HEK293 (cell line): ENCODE results near the gene LRP6.

Experiments used
- CTCF ChIA-PET: fragments of 350-600 bp; formaldehyde crosslinking; extraction: SDS; loops from one replicate; lab custom pipeline; 2021; ENCODE audit warnings: antibody characterized with exemption; lab: Yijun Ruan, JAX
- POLR2A ChIA-PET: fragments of 300-600 bp; formaldehyde crosslinking; extraction: SDS; loops from one replicate; lab custom pipeline; 2020; ENCODE audit warnings: antibody characterized with exemption, inconsistent platforms; lab: Yijun Ruan, JAX
- H3K27ac ChIP-seq: fragments of 200-500 bp; sonication (Bioruptor generic); 2 replicates; pipeline ENCODE4 v1.5.1; 2014; ENCODE audit warnings: low read depth, low read length, control low read depth, inconsistent platforms; ENCODE audit errors: extremely low read depth
- H3K36me3 ChIP-seq, 2 experiments: fragments of 200-500 bp in 1 of 2; sonication (Bioruptor generic) in 1 of 2; 1 replicate in 1 of 2; 2 replicates in 1 of 2; pipeline ENCODE4 v1.5.1; 2014 to 2017; ENCODE audit warnings: inconsistent platforms in 2 of 2, low read length in 2 of 2; ENCODE audit not compliant: control insufficient read depth in 2 of 2, insufficient read depth in 1 of 2
- H3K4me1 ChIP-seq: fragments of 200-500 bp; sonication (Bioruptor generic); 2 replicates; pipeline ENCODE4 v1.5.1; 2014; ENCODE audit warnings: mild to moderate bottlenecking, low read length, inconsistent platforms; ENCODE audit not compliant: control insufficient read depth, insufficient read depth
- H3K4me3 ChIP-seq: 2 replicates; pipeline ENCODE4 v1.5.1; 2011; ENCODE audit warnings: low read depth, mild to moderate bottlenecking, control low read depth, low read length, moderate library complexity
- H3K9me3 ChIP-seq: fragments of 200-500 bp; sonication (Bioruptor generic); 2 replicates; pipeline ENCODE4 v1.5.1; 2014; ENCODE audit warnings: low read depth, low read length, inconsistent platforms; ENCODE audit not compliant: control insufficient read depth, insufficient read depth
- GLI4 ChIP-seq: fragments of 450-650 bp; formaldehyde crosslinking; IDR thresholded peaks from 2 replicates; pipeline ENCODE4 v1.5.1; 2016; ENCODE audit warnings: missing biosample characterization, missing genetic modification characterization
- HOXD13 ChIP-seq: sonication (generic); formaldehyde crosslinking; IDR thresholded peaks from 2 replicates; pipeline ENCODE4 v1.8.0; 2022; ENCODE audit warnings: missing genetic modification reagents, borderline replicate concordance
- KLF7 ChIP-seq: fragments of 450-650 bp; formaldehyde crosslinking; IDR thresholded peaks from 2 replicates; pipeline ENCODE4 v1.5.1; 2016; ENCODE audit warnings: missing biosample characterization, missing genetic modification characterization, borderline replicate concordance
- ZBTB48 ChIP-seq: fragments of 450-650 bp; formaldehyde crosslinking; IDR thresholded peaks from 2 replicates; pipeline ENCODE4 v1.5.1; 2016; ENCODE audit warnings: missing biosample characterization, missing genetic modification characterization
- ZNF2 ChIP-seq: fragments of 450-650 bp; formaldehyde crosslinking; IDR thresholded peaks from 2 replicates; pipeline ENCODE4 v1.5.1; 2016; ENCODE audit warnings: missing biosample characterization, missing genetic modification characterization
- ZNF248 ChIP-seq: fragments of 450-650 bp; formaldehyde crosslinking; IDR thresholded peaks from 2 replicates; pipeline ENCODE4 v1.5.1; 2017; ENCODE audit warnings: missing biosample characterization, missing genetic modification characterization
- ZNF266 ChIP-seq: fragments of 450-650 bp; formaldehyde crosslinking; IDR thresholded peaks from 2 replicates; pipeline ENCODE4 v1.5.1; 2016; ENCODE audit warnings: missing biosample characterization, missing genetic modification characterization, low read depth
- ZNF473 ChIP-seq: fragments of 450-650 bp; formaldehyde crosslinking; IDR thresholded peaks from 2 replicates; pipeline ENCODE4 v1.5.1; 2017; ENCODE audit warnings: missing biosample characterization, missing genetic modification characterization
- ZNF626 ChIP-seq: fragments of 450-650 bp; sonication (Bioruptor Pico); formaldehyde crosslinking; IDR thresholded peaks from 2 replicates; pipeline ENCODE4 v1.5.1; 2018; ENCODE audit warnings: missing biosample characterization, missing genetic modification characterization, inconsistent platforms
- ZNF654 ChIP-seq: fragments of 450-650 bp; formaldehyde crosslinking; IDR thresholded peaks from 2 replicates; pipeline ENCODE4 v1.5.1; 2016; ENCODE audit warnings: low read depth, missing biosample characterization, missing genetic modification characterization
- ZNF707 ChIP-seq: fragments of 450-650 bp; formaldehyde crosslinking; IDR thresholded peaks from 2 replicates; pipeline ENCODE4 v1.5.1; 2016; ENCODE audit warnings: missing biosample characterization, missing genetic modification characterization
- ZNF768 ChIP-seq: fragments of 450-650 bp; formaldehyde crosslinking; IDR thresholded peaks from 2 replicates; pipeline ENCODE4 v1.5.1; 2018; ENCODE audit warnings: missing biosample characterization, mild to moderate bottlenecking, missing genetic modification characterization
- ZNF791 ChIP-seq: fragments of 450-650 bp; formaldehyde crosslinking; IDR thresholded peaks from 2 replicates; pipeline ENCODE4 v1.5.1; 2016; ENCODE audit warnings: missing biosample characterization, missing genetic modification characterization
- TF ChIP-seq, protein P1 (sequence below): fragments of 450-650 bp; formaldehyde crosslinking; IDR thresholded peaks from 2 replicates; pipeline ENCODE4 v1.5.1; 2017; ENCODE audit warnings: missing biosample characterization, missing genetic modification characterization
- TF ChIP-seq, protein P2 (sequence below): fragments of 450-650 bp; formaldehyde crosslinking; IDR thresholded peaks from 2 replicates; pipeline ENCODE4 v1.5.1; 2016; ENCODE audit warnings: missing biosample characterization, missing genetic modification characterization
- TF ChIP-seq, protein P3 (sequence below): fragments of 450-650 bp; formaldehyde crosslinking; optimal IDR thresholded peaks from 2 replicates; pipeline ENCODE3; 2016; ENCODE audit warnings: missing biosample characterization, mild to moderate bottlenecking, missing genetic modification characterization
- TF ChIP-seq, protein P4 (sequence below): fragments of 450-650 bp; formaldehyde crosslinking; IDR thresholded peaks from 2 replicates; pipeline ENCODE4 v1.5.1; 2016; ENCODE audit warnings: missing biosample characterization, missing genetic modification characterization
- TF ChIP-seq, protein P5 (sequence below): fragments of 450-650 bp; formaldehyde crosslinking; IDR thresholded peaks from 2 replicates; pipeline ENCODE4 v1.5.1; 2016; ENCODE audit warnings: missing biosample characterization, missing genetic modification characterization
- TF ChIP-seq, protein P6 (sequence below): fragments of 450-650 bp; formaldehyde crosslinking; IDR thresholded peaks from 2 replicates; pipeline ENCODE4 v1.5.1; 2016; ENCODE audit warnings: missing biosample characterization, missing genetic modification characterization, low read depth

Gene LRP6

DNA sequence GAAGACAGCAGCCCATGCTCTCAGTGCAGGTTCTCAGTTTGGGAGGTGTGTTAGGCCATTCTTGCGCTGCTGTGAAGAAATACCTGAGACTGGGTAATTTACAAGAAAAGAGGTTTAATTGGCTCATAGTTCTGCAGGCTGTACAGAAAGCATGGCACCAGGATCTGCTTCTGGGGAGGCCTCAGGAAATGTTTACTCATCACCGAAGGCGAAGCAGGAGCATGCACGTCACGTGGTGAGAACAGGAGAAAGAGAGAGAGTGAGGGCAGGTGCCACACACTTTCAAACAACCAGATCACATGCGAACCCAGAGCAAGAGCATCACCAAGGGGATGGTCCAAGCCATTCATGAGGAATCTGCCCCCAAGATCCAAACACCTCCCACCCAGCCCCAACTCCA, 9.0 kb upstream of the LRP6 start:
- Histone ChIP-seq H3K9me3 (no peaks in the 10 kb centered on the region), H3K4me1 (no peaks in the 10 kb centered on the region), H3K27ac (no peak overlapping the region), H3K4me3 (no peak overlapping the region), H3K36me3 (no peaks in the 10 kb centered on the region)
- no peak for TF ChIP-seq ZNF266 (tag by site-specific recombination)
- TF ChIP-seq ZNF473 (tag by site-specific recombination): no peak
- TF ChIP-seq, protein P1, sequence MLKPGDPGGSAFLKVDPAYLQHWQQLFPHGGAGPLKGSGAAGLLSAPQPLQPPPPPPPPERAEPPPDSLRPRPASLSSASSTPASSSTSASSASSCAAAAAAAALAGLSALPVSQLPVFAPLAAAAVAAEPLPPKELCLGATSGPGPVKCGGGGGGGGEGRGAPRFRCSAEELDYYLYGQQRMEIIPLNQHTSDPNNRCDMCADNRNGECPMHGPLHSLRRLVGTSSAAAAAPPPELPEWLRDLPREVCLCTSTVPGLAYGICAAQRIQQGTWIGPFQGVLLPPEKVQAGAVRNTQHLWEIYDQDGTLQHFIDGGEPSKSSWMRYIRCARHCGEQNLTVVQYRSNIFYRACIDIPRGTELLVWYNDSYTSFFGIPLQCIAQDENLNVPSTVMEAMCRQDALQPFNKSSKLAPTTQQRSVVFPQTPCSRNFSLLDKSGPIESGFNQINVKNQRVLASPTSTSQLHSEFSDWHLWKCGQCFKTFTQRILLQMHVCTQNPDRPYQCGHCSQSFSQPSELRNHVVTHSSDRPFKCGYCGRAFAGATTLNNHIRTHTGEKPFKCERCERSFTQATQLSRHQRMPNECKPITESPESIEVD (tag by site-specific recombination): no peak
- TF ChIP-seq GLI4: no peak
- TF ChIP-seq, protein P2, sequence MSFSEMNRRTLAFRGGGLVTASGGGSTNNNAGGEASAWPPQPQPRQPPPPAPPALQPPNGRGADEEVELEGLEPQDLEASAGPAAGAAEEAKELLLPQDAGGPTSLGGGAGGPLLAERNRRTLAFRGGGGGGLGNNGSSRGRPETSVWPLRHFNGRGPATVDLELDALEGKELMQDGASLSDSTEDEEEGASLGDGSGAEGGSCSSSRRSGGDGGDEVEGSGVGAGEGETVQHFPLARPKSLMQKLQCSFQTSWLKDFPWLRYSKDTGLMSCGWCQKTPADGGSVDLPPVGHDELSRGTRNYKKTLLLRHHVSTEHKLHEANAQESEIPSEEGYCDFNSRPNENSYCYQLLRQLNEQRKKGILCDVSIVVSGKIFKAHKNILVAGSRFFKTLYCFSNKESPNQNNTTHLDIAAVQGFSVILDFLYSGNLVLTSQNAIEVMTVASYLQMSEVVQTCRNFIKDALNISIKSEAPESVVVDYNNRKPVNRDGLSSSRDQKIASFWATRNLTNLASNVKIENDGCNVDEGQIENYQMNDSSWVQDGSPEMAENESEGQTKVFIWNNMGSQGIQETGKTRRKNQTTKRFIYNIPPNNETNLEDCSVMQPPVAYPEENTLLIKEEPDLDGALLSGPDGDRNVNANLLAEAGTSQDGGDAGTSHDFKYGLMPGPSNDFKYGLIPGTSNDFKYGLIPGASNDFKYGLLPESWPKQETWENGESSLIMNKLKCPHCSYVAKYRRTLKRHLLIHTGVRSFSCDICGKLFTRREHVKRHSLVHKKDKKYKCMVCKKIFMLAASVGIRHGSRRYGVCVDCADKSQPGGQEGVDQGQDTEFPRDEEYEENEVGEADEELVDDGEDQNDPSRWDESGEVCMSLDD (tag by site-specific recombination): no peak
- TF ChIP-seq, protein P3, sequence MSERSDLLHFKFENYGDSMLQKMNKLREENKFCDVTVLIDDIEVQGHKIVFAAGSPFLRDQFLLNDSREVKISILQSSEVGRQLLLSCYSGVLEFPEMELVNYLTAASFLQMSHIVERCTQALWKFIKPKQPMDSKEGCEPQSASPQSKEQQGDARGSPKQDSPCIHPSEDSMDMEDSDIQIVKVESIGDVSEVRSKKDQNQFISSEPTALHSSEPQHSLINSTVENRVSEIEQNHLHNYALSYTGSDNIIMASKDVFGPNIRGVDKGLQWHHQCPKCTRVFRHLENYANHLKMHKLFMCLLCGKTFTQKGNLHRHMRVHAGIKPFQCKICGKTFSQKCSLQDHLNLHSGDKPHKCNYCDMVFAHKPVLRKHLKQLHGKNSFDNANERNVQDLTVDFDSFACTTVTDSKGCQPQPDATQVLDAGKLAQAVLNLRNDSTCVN (tag by site-specific recombination): no peak
- no peak for TF ChIP-seq KLF7 (tag by site-specific recombination)
- TF ChIP-seq, protein P4, sequence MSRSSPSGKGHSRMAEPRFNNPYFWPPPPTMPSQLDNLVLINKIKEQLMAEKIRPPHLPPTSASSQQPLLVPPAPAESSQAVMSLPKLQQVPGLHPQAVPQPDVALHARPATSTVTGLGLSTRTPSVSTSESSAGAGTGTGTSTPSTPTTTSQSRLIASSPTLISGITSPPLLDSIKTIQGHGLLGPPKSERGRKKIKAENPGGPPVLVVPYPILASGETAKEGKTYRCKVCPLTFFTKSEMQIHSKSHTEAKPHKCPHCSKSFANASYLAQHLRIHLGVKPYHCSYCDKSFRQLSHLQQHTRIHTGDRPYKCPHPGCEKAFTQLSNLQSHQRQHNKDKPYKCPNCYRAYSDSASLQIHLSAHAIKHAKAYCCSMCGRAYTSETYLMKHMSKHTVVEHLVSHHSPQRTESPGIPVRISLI (tag by site-specific recombination): no peak
- no peak for TF ChIP-seq ZNF791 (tag by site-specific recombination)
- TF ChIP-seq ZNF707: no peak
- no peak for TF ChIP-seq ZBTB48 (tag by site-specific recombination)
- TF ChIP-seq, protein P5, sequence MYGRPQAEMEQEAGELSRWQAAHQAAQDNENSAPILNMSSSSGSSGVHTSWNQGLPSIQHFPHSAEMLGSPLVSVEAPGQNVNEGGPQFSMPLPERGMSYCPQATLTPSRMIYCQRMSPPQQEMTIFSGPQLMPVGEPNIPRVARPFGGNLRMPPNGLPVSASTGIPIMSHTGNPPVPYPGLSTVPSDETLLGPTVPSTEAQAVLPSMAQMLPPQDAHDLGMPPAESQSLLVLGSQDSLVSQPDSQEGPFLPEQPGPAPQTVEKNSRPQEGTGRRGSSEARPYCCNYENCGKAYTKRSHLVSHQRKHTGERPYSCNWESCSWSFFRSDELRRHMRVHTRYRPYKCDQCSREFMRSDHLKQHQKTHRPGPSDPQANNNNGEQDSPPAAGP (tag by site-specific recombination): no peak
- no peak for TF ChIP-seq ZNF654
- TF ChIP-seq ZNF248 (tag by site-specific recombination): no peak
- TF ChIP-seq, protein P6, sequence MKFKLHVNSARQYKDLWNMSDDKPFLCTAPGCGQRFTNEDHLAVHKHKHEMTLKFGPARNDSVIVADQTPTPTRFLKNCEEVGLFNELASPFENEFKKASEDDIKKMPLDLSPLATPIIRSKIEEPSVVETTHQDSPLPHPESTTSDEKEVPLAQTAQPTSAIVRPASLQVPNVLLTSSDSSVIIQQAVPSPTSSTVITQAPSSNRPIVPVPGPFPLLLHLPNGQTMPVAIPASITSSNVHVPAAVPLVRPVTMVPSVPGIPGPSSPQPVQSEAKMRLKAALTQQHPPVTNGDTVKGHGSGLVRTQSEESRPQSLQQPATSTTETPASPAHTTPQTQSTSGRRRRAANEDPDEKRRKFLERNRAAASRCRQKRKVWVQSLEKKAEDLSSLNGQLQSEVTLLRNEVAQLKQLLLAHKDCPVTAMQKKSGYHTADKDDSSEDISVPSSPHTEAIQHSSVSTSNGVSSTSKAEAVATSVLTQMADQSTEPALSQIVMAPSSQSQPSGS (tag by site-specific recombination): no peak
- TF ChIP-seq ZNF768 (tag by site-specific recombination): no peak
- TF ChIP-seq ZNF2 (tag by site-specific recombination): no peak
- TF ChIP-seq HOXD13 (CRISPR knock-in tag): no peak
- TF ChIP-seq ZNF626 (tag by site-specific recombination): no peak
- ChIA-PET POLR2A (no interaction called here), CTCF (no interaction called here)
